Effector memory CD4-positive, alpha-beta T cell (primary cell): ENCODE data around the gene UROS.

Source experiments
- DNase-seq, 3 donors: peaks; one replicate each; pipeline ENCODE4 v3.0.0-alpha.2; 2020
- H3K27ac ChIP-seq: 2 replicates; pipeline ENCODE4 v1.7.0; 2013; ENCODE audit warnings: mild to moderate bottlenecking, low read length, moderate library complexity; ENCODE audit not compliant: insufficient read depth, poor library complexity, severe bottlenecking
- H3K27me3 ChIP-seq: replicated peaks from 2 replicates; pipeline ENCODE4 v1.7.0; 2013; ENCODE audit warnings: mild to moderate bottlenecking, low read length; ENCODE audit not compliant: insufficient read depth, control insufficient read depth, poor library complexity, severe bottlenecking
- H3K36me3 ChIP-seq: 2 replicates; pipeline ENCODE4 v1.7.0; 2013; ENCODE audit warnings: mild to moderate bottlenecking, low read length, moderate library complexity; ENCODE audit not compliant: control insufficient read depth, insufficient read depth
- H3K4me1 ChIP-seq: 2 replicates; pipeline ENCODE4 v1.7.0; 2013; ENCODE audit warnings: low read length, mild to moderate bottlenecking; ENCODE audit not compliant: control insufficient read depth, insufficient read depth, poor library complexity, severe bottlenecking
- H3K4me3 ChIP-seq: 2 replicates; pipeline ENCODE4 v1.7.0; 2013; ENCODE audit warnings: low read length, low read depth, mild to moderate bottlenecking; ENCODE audit not compliant: insufficient read depth, poor library complexity, severe bottlenecking
- H3K9me3 ChIP-seq: 2 replicates; pipeline ENCODE4 v1.7.0; 2013; ENCODE audit warnings: mild to moderate bottlenecking, low read length, moderate library complexity; ENCODE audit not compliant: control insufficient read depth

The UROS gene

DNA sequence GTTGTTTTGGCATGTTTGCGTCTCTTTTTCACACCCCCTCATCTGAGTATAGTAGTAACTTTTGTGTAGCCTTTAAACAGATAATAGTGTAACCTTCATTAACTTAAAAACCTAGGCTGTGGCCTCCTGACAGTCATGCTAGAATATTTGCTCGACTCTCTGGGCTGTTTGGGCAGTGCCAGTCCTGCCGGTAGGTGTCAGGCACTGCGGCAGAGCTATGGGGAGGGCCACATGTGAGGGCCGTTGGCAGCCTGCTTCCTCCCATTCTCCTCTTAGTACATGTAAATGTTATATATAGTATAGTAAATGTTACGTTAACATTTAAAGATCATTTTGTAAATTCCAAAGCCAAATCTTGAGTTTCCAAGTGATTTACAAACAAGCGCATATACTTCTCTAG lies 26.4 kb upstream of the UROS start:
- H3K4me3 ChIP-seq: no peak overlapping the region
- H3K4me1 ChIP-seq: no peaks in the 10 kb centered on the region
- peaks cover 21% of the 10 kb centered on the region for H3K36me3 ChIP-seq
- DNase-seq: no peak
- H3K9me3 ChIP-seq: no peaks in the 10 kb centered on the region
- no peak overlapping the region for H3K27ac ChIP-seq
- no peaks in the 10 kb centered on the region for H3K27me3 ChIP-seq

GRCh38 chr10:125848857-125849256 lies 25.8 kb upstream of the UROS start:
- Histone ChIP-seq H3K9me3 (no peaks in the 10 kb centered on the region), H3K36me3 (peaks cover 21% of the 10 kb centered on the region), H3K27me3 (no peaks in the 10 kb centered on the region), H3K27ac (no peak overlapping the region), H3K4me3 (no peak overlapping the region), H3K4me1 (no peaks in the 10 kb centered on the region)
- DNase-seq: no peak

GRCh38 chr10:125848371-125848770 lies 25.3 kb upstream of the UROS start:
- no peak for DNase-seq
- H3K36me3 ChIP-seq: peaks cover 21% of the 10 kb centered on the region

DNA sequence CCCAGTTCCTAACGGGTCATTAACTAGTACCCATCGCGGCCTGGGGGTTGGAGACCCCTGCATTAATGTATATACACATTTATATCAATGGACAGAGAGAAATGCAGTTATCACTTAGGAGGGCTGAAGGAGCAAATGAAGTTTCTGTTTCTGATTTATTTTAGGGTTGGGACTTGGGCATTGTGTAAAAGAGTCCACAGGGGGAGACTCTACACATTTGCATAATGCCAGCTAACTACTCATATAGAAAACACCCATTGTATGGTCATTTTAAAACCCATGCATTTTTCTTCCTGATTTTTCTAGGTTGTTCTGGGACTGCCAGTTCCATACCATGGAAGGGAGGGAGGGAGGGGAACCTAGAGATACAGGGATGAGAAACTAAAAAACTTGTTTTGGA lies 23.8 kb upstream of the UROS start:
- Histone ChIP-seq H3K36me3 (peaks cover 19% of the 10 kb centered on the region), H3K4me3 (no peak overlapping the region), H3K4me1 (no peaks in the 10 kb centered on the region), H3K27me3 (no peaks in the 10 kb centered on the region), H3K27ac (no peak overlapping the region), H3K9me3 (no peaks in the 10 kb centered on the region)
- no peak for DNase-seq

More at GRCh38 chr10:125848371-125848770, 25.3 kb upstream of the UROS start:
- no peaks in the 10 kb centered on the region for H3K9me3 ChIP-seq
- no peak overlapping the region for H3K27ac ChIP-seq
- H3K4me3 ChIP-seq: no peak overlapping the region
- no peaks in the 10 kb centered on the region for H3K4me1 ChIP-seq
- H3K27me3 ChIP-seq: no peaks in the 10 kb centered on the region

DNA sequence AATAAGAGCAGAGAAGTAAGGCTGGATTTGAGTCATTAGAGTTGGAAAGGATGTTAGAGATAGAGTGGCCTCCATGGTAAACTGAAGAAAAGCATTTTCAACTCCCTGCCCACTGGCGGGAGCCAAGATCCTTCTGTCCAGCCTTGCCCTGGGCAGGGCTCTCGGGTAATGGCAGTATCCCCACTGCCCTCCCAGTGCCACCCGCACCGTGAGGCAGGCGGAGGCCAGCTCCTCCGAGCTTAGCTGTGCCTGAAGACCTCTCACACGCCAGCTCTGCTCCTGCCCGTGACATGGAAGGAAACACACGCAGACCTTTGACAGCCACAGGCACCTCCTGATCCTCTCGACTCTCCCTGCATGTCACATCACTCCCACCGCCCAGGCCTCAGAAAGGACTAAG lies 22.6 kb upstream of the UROS start:
- no peak for DNase-seq
- no peaks in the 10 kb centered on the region for H3K27me3 ChIP-seq

DNA sequence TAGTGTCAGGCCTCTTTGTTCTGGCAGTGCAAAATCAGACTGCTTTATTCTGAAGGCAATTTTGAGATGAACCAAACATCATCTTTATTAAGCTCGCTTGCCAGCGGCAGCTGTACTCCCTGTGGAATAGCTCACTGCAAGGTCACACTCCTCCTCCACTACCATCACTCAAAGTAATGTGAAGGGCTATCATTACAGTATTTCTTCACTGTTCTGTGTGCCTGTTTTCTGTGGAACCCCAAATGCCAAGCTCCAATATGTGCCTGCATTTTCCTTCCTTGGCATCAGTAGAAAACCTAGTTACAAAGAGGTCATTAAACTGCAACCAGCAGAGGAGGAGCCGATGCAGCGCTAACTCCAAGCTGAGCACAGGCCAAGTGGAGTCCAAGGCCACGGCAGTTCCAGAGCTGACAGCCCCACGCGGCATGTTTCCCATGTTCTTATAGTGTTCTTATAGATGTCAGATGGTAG lies 21.7 kb upstream of the UROS start:
- H3K27ac ChIP-seq: no peak overlapping the region
- no peak overlapping the region for H3K4me3 ChIP-seq
- no peaks in the 10 kb centered on the region for H3K9me3 ChIP-seq
- H3K27me3 ChIP-seq: no peaks in the 10 kb centered on the region
- no peaks in the 10 kb centered on the region for H3K4me1 ChIP-seq
- H3K36me3 ChIP-seq: peaks cover 7% of the 10 kb centered on the region
- DNase-seq: no peak

More for the DNA sequence above, 22.6 kb upstream of the UROS start:
- Histone ChIP-seq H3K27ac (no peak overlapping the region), H3K9me3 (no peaks in the 10 kb centered on the region), H3K36me3 (peaks cover 7% of the 10 kb centered on the region), H3K4me1 (no peaks in the 10 kb centered on the region), H3K4me3 (no peak overlapping the region)

- DNase-seq: no peak
- Histone ChIP-seq H3K4me1 (no peaks in the 10 kb centered on the region), H3K27ac (no peak overlapping the region), H3K4me3 (no peak overlapping the region), H3K36me3 (peaks cover 7% of the 10 kb centered on the region), H3K9me3 (no peaks in the 10 kb centered on the region), H3K27me3 (no peaks in the 10 kb centered on the region)
These were observed 20.7 kb upstream of the UROS start for GRCh38 chr10:125843603-125844329.

DNA sequence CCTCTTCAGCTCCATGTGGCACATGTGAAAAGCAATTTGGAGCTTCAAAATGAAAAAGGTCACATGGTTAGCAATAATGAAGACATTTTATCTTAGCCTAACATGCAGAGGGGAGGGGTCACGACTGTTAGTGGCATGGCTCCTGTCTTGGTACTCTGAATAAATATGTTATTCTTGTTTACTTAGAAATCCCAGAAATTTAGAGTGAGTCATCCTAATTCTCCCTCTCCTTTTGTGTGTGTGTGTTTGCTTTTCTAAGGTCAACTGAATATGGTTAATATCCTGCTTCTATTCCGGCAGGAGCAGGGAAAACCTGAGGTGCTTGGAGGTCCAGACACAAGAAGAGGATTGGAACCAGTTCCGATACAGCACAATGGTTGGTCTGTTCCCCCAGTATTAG lies 17.9 kb upstream of the UROS start:
- Histone ChIP-seq H3K4me3 (no peak overlapping the region), H3K9me3 (no peaks in the 10 kb centered on the region), H3K4me1 (no peaks in the 10 kb centered on the region), H3K27ac (no peak overlapping the region), H3K27me3 (no peaks in the 10 kb centered on the region), H3K36me3 (peaks cover 22% of the 10 kb centered on the region)
- no peak for DNase-seq

DNA sequence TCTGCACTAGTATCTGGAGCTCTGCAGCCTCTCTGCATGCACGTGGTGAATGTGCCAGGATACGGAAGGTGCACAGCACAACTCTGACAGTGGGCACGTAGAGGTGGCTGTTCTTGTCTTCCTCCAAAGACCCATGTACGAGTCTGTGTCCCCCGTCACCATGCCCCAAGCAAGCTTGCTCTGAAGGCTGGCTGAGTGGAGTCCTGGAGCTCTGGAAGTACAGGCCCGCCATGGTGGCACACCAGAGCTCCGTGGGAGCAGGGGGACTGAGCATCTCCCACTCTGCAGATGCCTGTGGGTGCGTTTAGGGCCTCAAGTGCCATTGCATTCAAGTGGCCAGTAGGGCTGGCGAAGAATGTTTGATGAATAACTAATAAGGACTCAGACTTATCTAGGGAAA lies 17.3 kb upstream of the UROS start:
- H3K4me1 ChIP-seq: no peaks in the 10 kb centered on the region
- H3K36me3 ChIP-seq: peaks cover 25% of the 10 kb centered on the region
- H3K27ac ChIP-seq: no peak overlapping the region
- H3K4me3 ChIP-seq: no peak overlapping the region
- H3K27me3 ChIP-seq: no peaks in the 10 kb centered on the region
- no peak for DNase-seq
- no peaks in the 10 kb centered on the region for H3K9me3 ChIP-seq

DNA sequence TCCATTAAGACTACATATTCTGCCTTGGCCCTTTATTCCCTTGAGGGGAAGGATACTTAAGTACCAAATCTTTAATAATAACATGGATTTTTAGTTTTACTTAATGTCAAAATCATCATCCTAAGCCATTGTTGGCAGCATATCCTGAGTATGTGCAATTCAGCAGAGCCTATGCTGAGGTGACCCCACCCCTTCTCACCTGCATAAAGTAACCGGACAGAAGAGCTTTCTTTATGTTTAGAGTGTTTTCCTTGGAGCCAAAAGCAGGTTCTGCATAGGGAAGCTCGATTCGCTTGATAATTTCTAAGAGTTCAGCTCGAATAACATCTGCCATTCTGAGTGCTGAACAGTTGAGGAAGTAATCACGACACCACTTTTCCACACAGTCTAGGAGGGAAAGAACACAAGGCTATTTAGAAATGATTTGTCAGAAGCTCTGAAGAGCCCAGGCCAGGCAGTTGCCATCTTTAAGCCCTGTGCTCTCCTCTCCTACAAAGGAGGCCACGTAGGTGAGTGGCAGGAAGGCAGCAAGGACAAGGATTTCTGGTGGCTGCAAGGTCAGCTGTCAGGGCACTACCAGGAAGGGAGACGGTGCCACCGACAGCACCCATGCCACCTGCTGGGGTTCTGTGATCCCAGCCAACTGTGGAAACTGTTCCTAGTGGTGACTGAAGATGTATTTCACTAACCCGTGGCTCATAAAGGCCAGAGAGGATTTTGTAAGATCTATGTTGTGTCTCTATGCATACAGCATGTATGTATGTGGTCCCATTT lies 15.9 kb upstream of the UROS start:
- no peak for DNase-seq
- Histone ChIP-seq H3K4me1 (no peaks in the 10 kb centered on the region), H3K4me3 (no peak overlapping the region), H3K36me3 (peaks cover 26% of the 10 kb centered on the region), H3K27me3 (no peaks in the 10 kb centered on the region), H3K9me3 (no peaks in the 10 kb centered on the region), H3K27ac (no peak overlapping the region)
